Dendritic cell treated with granulocyte-macrophage colony-stimulating factor and Interleukin-4, amounts not matched to agents 40 ng/mL and 50 ng/mL, for 4 days (primary cell): Measurements from ENCODE around the gene TWIST1.

Experiments used
- H3K27ac Mint-ChIP-seq: one replicate; pipeline ENCODE4 v1.8.0; 2022; ENCODE audit warnings: mild to moderate bottlenecking, mixed read lengths
- H3K27me3 Mint-ChIP-seq: one replicate; pipeline ENCODE4 v1.8.0; 2022; ENCODE audit warnings: mild to moderate bottlenecking, mixed read lengths
- H3K36me3 Mint-ChIP-seq: one replicate; pipeline ENCODE4 v1.8.0; 2022; ENCODE audit warnings: low read depth, mixed read lengths
- H3K4me1 Mint-ChIP-seq: one replicate; pipeline ENCODE4 v1.8.0; 2022; ENCODE audit warnings: low read depth, mixed read lengths
- H3K4me3 Mint-ChIP-seq: one replicate; pipeline ENCODE4 v1.8.0; 2022; ENCODE audit warnings: mild to moderate bottlenecking, moderate library complexity, mixed read lengths
- H3K9me3 Mint-ChIP-seq: one replicate; pipeline ENCODE4 v1.8.0; 2022; ENCODE audit warnings: mixed read lengths
- intact Hi-C: fragments of 100-400 bp; cut with micrococcal nuclease; formaldehyde crosslinking; loops from one replicate; pipeline ENCODE4 v1.15.0; 2022

Gene TWIST1

GRCh38 chr7:19119372-19119771 lies 1.9 kb upstream of the TWIST1 start:
- Mint-ChIP-seq H3K9me3 (no peaks in the 10 kb centered on the region), H3K36me3 (no peaks in the 10 kb centered on the region), H3K27me3 (peaks cover 78% of the 10 kb centered on the region), H3K27ac (no peak overlapping the region), H3K4me1 (peaks cover 17% of the 10 kb centered on the region), H3K4me3 (no peak overlapping the region)
- intact Hi-C loops = no loop called here

- Mint-ChIP-seq H3K27ac (no peak overlapping the region), H3K4me1 (peaks cover 17% of the 10 kb centered on the region), H3K4me3 (no peak overlapping the region), H3K27me3 (peaks cover 81% of the 10 kb centered on the region), H3K36me3 (no peaks in the 10 kb centered on the region), H3K9me3 (no peaks in the 10 kb centered on the region)
- intact Hi-C loops = no loop called here
Observed at GRCh38 chr7:19118636-19119371, 1.4 kb upstream of the TWIST1 start.

DNA sequence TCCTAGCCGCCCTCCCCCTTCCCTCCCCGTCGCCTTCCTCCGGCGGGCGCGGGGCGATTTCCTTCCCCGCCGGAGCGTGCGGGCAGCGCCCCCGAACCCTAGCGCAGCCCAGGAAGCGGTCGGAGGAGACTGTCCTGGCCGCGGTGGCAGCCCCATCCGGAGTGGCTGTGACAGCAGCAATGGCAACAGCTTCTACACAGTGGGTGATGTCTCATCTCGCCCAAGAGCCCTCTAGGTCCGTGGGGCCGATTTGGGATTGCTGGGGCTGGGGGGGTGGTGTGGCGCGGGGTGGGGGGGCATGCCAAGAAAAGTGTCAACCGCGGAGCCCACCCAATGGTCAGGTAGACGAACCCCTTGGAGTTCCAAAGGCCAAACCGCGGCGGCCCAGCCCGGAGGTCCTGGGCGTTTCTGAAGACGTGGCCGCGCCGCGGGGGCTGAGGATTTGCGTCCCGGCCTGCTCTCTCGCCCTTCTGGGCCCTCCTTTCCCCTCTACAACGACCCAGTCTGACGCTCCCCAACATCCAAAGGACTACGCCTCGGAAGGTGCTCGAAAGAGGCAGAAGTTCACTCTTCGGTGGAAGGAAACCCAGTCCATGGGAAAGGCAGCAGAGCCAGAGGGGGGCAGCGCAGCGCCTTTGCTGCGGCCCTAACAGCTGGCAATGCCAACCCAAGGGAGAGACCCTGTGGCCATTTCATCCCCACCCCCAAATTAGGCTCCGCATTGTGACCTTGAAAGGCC lies 603 bp upstream of the TWIST1 start:
- H3K27me3 Mint-ChIP-seq = peaks cover 82% of the 10 kb centered on the region
- peaks cover 17% of the 10 kb centered on the region for H3K4me1 Mint-ChIP-seq
- intact Hi-C loops = no loop called here
- peak overlapping the region; percentile 17 for H3K4me3 Mint-ChIP-seq
- H3K9me3 Mint-ChIP-seq = no peaks in the 10 kb centered on the region
- no peaks in the 10 kb centered on the region for H3K36me3 Mint-ChIP-seq
- H3K27ac Mint-ChIP-seq = no peak overlapping the region

GRCh38 chr7:19116121-19117090 lies 1.0 kb downstream of the TWIST1 start:
- Mint-ChIP-seq H3K27ac (no peak overlapping the region), H3K4me3 (peak overlapping the region; percentile 59), H3K4me1 (peaks cover 25% of the 10 kb centered on the region), H3K36me3 (no peaks in the 10 kb centered on the region), H3K27me3 (peaks cover 87% of the 10 kb centered on the region), H3K9me3 (no peaks in the 10 kb centered on the region)
- intact Hi-C loops = no loop called here

DNA sequence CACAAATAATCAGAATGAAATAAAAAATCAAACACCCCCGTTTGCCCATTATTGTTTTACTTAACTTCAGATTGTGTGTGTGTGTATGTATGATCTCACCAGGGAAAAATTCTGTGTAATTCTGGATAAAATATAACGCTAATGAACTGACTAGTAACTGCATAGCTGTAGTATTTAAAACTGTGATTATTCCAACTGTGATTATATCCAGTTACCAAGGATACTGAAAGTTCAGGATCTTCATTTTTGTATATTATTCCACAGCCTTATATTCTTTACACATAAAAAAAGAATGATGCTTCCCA lies 2.9 kb downstream of the TWIST1 start:
- Mint-ChIP-seq H3K4me3 (no peak overlapping the region), H3K36me3 (no peaks in the 10 kb centered on the region), H3K9me3 (no peaks in the 10 kb centered on the region), H3K4me1 (peaks cover 36% of the 10 kb centered on the region), H3K27me3 (peaks cover 87% of the 10 kb centered on the region), H3K27ac (no peak overlapping the region)
- intact Hi-C loops = no loop called here

DNA sequence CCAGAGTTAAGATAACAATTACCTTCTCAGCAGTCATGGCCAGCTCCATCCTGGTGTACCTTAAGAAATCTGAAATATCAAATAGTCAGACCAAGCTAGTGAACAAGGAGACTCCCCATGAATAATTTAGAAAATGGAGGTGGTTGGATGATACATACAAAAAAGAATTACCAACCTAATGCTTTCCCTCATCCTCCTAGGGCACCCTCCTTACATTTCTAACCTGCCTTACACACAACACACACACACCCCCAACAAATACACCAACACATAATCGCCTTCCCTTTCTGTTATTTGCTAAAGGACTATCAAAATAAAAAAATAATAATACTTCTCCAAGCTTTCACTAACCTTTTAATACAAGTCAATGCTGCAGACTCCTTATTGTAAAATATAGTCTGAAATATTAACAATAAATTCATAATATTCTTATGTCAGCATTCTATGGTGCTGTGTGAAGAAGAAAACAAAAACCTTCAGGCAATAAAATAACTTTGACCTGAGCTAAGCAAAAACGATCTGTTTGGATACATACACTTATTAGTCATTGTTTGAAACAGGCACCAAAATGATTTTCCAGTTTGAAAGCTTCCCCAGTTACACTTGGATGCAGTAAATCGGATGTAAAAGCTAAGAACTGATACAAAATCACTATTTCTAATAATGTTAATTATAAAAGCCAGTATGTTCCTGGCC lies 3.4 kb downstream of the TWIST1 start:
- intact Hi-C loops = no loop called here
- Mint-ChIP-seq H3K36me3 (no peaks in the 10 kb centered on the region), H3K9me3 (no peaks in the 10 kb centered on the region), H3K4me1 (peaks cover 36% of the 10 kb centered on the region), H3K27ac (no peak overlapping the region), H3K4me3 (no peak overlapping the region), H3K27me3 (peaks cover 87% of the 10 kb centered on the region)

DNA sequence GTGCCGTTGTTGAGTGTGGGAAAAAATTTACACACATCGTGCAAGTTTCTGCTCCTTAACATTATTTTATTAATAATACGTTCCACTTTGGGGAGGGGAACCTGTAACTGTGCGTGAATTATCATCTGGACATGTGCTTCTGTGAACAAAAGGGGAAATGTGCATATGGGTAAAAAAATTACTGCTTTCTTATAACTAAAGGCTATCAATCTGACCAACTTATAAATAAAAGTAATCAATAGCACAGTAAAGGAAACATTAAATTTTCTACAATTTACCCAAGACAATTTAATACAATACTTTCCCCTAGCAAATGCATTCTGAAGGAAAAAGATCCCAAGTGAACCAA lies 4.5 kb downstream of the TWIST1 start:
- intact Hi-C loops = no loop called here
- H3K9me3 Mint-ChIP-seq = no peaks in the 10 kb centered on the region
- no peaks in the 10 kb centered on the region for H3K36me3 Mint-ChIP-seq
- no peak overlapping the region for H3K27ac Mint-ChIP-seq
- peaks cover 87% of the 10 kb centered on the region for H3K27me3 Mint-ChIP-seq
- H3K4me3 Mint-ChIP-seq = no peak overlapping the region
- H3K4me1 Mint-ChIP-seq = peaks cover 43% of the 10 kb centered on the region

DNA sequence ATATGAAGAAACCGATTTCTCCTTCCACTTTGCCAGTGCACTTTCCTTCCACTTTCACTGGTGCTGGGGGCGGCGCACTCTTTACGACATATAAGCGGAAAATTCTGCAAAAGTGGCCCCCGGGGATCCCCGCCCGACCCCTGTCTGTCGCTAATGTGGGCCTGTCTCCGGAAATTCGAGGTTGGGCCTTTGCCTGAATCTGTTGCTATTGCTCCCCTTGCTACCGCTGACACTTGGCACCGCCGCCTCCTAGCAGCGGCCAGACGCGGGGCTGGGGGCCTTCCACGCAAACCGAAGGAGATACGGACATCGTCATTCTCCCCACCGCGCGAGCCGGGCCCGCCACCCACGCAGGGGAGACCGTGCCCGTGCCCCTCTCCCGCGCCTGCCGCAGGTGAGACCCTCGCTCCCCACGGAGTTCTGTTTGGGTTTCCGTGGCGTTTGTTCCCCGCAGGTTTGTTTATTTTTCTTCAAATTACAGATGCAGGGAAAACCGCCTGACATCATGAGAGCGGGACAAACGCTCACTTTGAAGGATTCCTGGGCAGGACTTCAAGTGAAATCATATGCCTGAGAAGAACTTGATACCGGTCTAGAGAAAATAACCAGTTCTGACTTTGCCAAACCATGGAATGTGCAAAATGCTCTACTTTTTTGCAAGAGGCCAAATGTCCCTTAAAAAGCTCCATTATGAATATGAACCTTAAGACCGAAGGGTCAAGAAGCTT lies 5.0 kb downstream of the TWIST1 start:
- no peak overlapping the region for H3K27ac Mint-ChIP-seq

DNA sequence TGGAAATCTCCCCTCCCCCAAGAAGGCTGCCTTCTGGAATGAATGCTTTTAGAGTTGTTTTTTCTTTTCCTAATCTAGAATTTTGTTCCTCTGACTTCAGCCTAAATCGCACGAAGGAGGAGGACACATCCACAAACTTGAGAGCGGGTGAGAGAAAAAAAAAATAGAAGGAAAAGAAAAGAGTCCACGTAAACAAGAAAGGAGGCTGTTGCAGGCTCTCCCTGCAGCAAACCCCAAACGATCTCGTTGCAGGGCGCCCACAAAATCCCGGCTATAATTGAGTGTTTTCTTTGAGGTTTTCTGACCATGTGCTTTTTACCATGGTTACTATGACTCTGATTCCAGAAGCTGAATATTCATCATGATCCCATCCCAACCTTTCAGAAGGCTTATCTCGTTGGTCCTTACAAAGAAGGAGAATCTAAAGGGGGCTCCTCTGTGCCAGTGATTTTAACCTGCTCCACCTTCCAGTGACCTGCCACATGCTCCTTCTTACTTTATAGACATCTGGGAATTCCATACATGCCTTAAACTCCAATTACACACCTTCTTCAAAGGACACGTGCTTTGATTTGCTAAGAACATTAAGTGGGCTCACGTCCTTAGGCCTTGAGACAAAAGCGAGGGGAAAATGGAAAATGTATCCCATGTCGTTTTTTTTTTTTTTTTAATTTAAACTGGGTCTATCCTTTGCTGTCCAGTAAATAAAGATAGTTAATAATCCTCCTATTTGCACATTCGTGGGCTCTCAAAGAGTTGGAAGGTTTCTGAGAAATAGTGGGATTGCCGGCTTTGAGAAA lies 5.8 kb downstream of the TWIST1 start:
- Mint-ChIP-seq H3K4me3 (no peak overlapping the region), H3K4me1 (peaks cover 53% of the 10 kb centered on the region), H3K27me3 (peaks cover 91% of the 10 kb centered on the region), H3K9me3 (no peaks in the 10 kb centered on the region), H3K36me3 (no peaks in the 10 kb centered on the region), H3K27ac (no peak overlapping the region)
- intact Hi-C loops = no loop called here

More for the DNA sequence above, 5.0 kb downstream of the TWIST1 start:
- peaks cover 89% of the 10 kb centered on the region for H3K27me3 Mint-ChIP-seq
- no peaks in the 10 kb centered on the region for H3K9me3 Mint-ChIP-seq
- peaks cover 49% of the 10 kb centered on the region for H3K4me1 Mint-ChIP-seq
- no peaks in the 10 kb centered on the region for H3K36me3 Mint-ChIP-seq
- intact Hi-C loops = no loop called here
- H3K4me3 Mint-ChIP-seq = peak overlapping the region; percentile 53

GRCh38 chr7:19110776-19111175 lies 6.7 kb downstream of the TWIST1 start:
- Mint-ChIP-seq H3K4me1 (peaks cover 44% of the 10 kb centered on the region), H3K27ac (no peak overlapping the region), H3K36me3 (no peaks in the 10 kb centered on the region), H3K4me3 (no peak overlapping the region), H3K27me3 (peaks cover 91% of the 10 kb centered on the region), H3K9me3 (no peaks in the 10 kb centered on the region)
- intact Hi-C loops = no loop called here

DNA sequence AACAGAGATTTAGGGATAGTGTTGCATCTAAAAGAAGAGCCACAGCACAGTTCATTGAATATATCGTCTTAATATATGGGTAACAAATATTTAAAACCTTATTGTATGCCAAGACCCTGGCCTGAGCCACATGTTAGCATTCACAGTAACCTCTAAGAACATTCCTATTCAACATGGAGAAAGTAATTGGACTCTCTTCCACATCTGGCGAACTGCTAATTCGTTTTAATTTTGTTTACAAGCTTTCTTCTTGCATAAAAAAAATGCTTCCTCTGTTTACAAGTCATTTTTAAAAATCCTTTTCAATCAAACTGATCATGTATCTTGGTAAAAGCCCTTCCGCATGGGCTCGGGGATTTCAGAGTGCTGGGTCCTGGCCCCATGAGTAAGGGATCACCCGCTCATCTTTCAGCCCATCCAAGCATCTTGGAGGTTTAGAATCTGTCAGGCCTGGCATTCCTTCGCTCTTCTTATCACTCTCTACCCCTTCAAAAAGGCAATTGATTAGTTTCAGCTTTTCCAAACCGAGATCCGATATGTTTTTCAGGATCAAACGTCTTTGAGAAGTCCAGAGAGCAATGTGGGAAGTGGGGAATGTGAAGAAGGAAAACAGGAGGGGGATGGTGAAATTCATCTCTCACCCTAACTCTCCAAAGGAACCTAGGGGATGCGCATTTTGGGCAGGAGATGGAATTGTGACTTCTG lies 7.3 kb downstream of the TWIST1 start:
- H3K4me1 Mint-ChIP-seq = peaks cover 43% of the 10 kb centered on the region
- H3K9me3 Mint-ChIP-seq = no peaks in the 10 kb centered on the region
- intact Hi-C loops = no loop called here
- peaks cover 93% of the 10 kb centered on the region for H3K27me3 Mint-ChIP-seq
- no peaks in the 10 kb centered on the region for H3K36me3 Mint-ChIP-seq
- no peak overlapping the region for H3K4me3 Mint-ChIP-seq
- H3K27ac Mint-ChIP-seq = no peak overlapping the region
